ENCODE data around the gene AK8. TPM values are rescaled to one million over a fixed set of nuclear protein-coding genes. Genes with fewer than 3 reads are reported as not detected.

Gene AK8
- total and polyA plus RNA-seq, 2 of the 4 experiments (the other 2 are of a cell fraction): under 0.01 to 0.09 TPM

- ATAC-seq (ENCODE audit: low read depth) (no peak), DNase-seq (no peak)
- H4K5ac ChIP-seq (ENCODE audit: low read depth, low read length): no peak overlapping the region
- H2BK120ac ChIP-seq (ENCODE audit: low read depth, low read length): no peak overlapping the region
- no peaks in the 10 kb centered on the region for H3K9me1 ChIP-seq (ENCODE audit: insufficient read depth, low read length)
- H3K4ac ChIP-seq (ENCODE audit: low read depth, low read length): no peak overlapping the region
- no peak overlapping the region for H3K23ac ChIP-seq (ENCODE audit: low read depth, low read length)
- H3K36me3 ChIP-seq (ENCODE audit: control insufficient read depth, insufficient read depth, low read length): no peaks in the 10 kb centered on the region
- TF ChIP-seq NFE2L2 (IDR thresholded peaks at IDR 0.05; ENCODE audit: low read depth, low read length) (no peak), CTCF (conservative IDR thresholded peaks at IDR 0.05; ENCODE audit: low read depth, low read length) (no peak), ELK1 (IDR thresholded peaks at IDR 0.05; ENCODE audit: borderline replicate concordance, low read depth, low read length) (no peak), BHLHE40 (IDR thresholded peaks at IDR 0.05; ENCODE audit: low read depth, low read length) (no peak), POLR2A (IDR thresholded peaks at IDR 0.05; ENCODE audit: low read depth, low read length) (no peak), MXI1 (IDR thresholded peaks at IDR 0.05; ENCODE audit: borderline replicate concordance, low read depth, low read length) (no peak), MAFK (IDR thresholded peaks at IDR 0.05; ENCODE audit: low read depth, low read length) (no peak), RAD21 (IDR thresholded peaks at IDR 0.05; ENCODE audit: low read length) (no peak)
- TF ChIP-seq, protein P1, sequence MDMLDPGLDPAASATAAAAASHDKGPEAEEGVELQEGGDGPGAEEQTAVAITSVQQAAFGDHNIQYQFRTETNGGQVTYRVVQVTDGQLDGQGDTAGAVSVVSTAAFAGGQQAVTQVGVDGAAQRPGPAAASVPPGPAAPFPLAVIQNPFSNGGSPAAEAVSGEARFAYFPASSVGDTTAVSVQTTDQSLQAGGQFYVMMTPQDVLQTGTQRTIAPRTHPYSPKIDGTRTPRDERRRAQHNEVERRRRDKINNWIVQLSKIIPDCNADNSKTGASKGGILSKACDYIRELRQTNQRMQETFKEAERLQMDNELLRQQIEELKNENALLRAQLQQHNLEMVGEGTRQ (IDR thresholded peaks at IDR 0.05; ENCODE audit: low read depth, low read length): no peak
- H3K56ac ChIP-seq (ENCODE audit: extremely low read depth, insufficient read depth, low read length): no peak overlapping the region
- no peaks in the 10 kb centered on the region for H3K27me3 ChIP-seq (ENCODE audit: control insufficient read depth, insufficient read depth, low read length)
- ChIA-PET POLR2A (ENCODE audit: unreplicated experiment) (no interaction called here), CTCF (no interaction called here)
- H3K9ac ChIP-seq (ENCODE audit: low read depth, low read length): no peak overlapping the region
- H3K4me1 ChIP-seq (ENCODE audit: control insufficient read depth, insufficient read depth, low read length): no peaks in the 10 kb centered on the region
- H4K91ac ChIP-seq (ENCODE audit: insufficient read depth, low read depth, low read length): no peak overlapping the region
- H3K79me1 ChIP-seq (ENCODE audit: low read depth in 1 of 2, low read length in 2 of 2): no peaks in the 10 kb centered on the region; a peak in 1 of 4 replicates
- H2BK5ac ChIP-seq (ENCODE audit: low read depth, low read length, poor library complexity, severe bottlenecking): no peak overlapping the region
- BruUV-seq (replicated peaks): no TSS peak
- H4K20me1 ChIP-seq (ENCODE audit: insufficient read depth, low read length): no peaks in the 10 kb centered on the region
- H2AK5ac ChIP-seq (ENCODE audit: low read depth, low read length): no peak overlapping the region
- no peak overlapping the region for H2BK15ac ChIP-seq (ENCODE audit: low read depth, low read length)
- in situ Hi-C loops (cut with MboI; ENCODE audit: low sequenced_read_pairs): no loop called here
- H2AFZ ChIP-seq (replicated peaks; ENCODE audit: low read length, poor library complexity): no peak overlapping the region
- no peak overlapping the region for H3K18ac ChIP-seq (ENCODE audit: low read depth, low read length)
- no peak overlapping the region for H4K8ac ChIP-seq (ENCODE audit: low read depth in 2 of 2, low read length in 2 of 2)
- no peak overlapping the region for H3K4me2 ChIP-seq (ENCODE audit: low read depth, low read length)
- H3K14ac ChIP-seq (replicated peaks; ENCODE audit: low read depth, low read length): no peak overlapping the region
- peaks cover 4% of the 10 kb centered on the region for H3K9me3 ChIP-seq (ENCODE audit: control insufficient read depth, insufficient read depth, low read length)
- H2AK9ac ChIP-seq (replicated peaks; ENCODE audit: low read depth, low read length, poor library complexity): no peak overlapping the region
- H3K27ac ChIP-seq (ENCODE audit: insufficient read depth, low read length): no peak overlapping the region
- no peak overlapping the region for H2BK20ac ChIP-seq (ENCODE audit: low read depth, low read length)
- dilution Hi-C loops (cut with HindIII; ENCODE audit: low sequenced_read_pairs, unreplicated experiment): no loop called here
- H3K4me3 ChIP-seq (ENCODE audit: insufficient read depth, low read depth, low read length): no peak overlapping the region
- intact Hi-C loops (cut with micrococcal nuclease): no loop called here
These were observed 180.9 kb downstream of the AK8 start for GRCh38 chr9:132697230-132697629.

Measured in IMR-90 (cell line).